H1 (cell line): ENCODE data around the gene SGO2. TPM values are rescaled to one million over a fixed set of nuclear protein-coding genes. Genes with fewer than 3 reads are reported as not detected.

ENCODE experiments used
- ASH2L ChIP-seq: fragments of 200-600, 300-600 bp; sonication (generic); IDR thresholded peaks from one replicate; pipeline ENCODE4 v1.7.1; 2017; ENCODE audit warnings: low read length
- BCL11A ChIP-seq, 2 experiments: IDR thresholded peaks; one replicate each; pipeline ENCODE4 v1.6.1; 2011; ENCODE audit warnings: low read depth in 2 of 2, low read length in 2 of 2, mild to moderate bottlenecking in 2 of 2
- BRCA1 ChIP-seq: IDR thresholded peaks from 2 replicates; pipeline ENCODE4 v1.6.1; 2012; ENCODE audit warnings: low read depth, low read length, improper control_type of control experiment
- CHD2 ChIP-seq: IDR thresholded peaks from 2 replicates; pipeline ENCODE4 v1.6.1; 2012; ENCODE audit warnings: low read length, improper control_type of control experiment
- CREB1 ChIP-seq: IDR thresholded peaks from 2 replicates; pipeline ENCODE4 v1.6.1; 2012; ENCODE audit warnings: inconsistent platforms
- GTF2F1 ChIP-seq: IDR thresholded peaks from 2 replicates; pipeline ENCODE4 v1.6.1; 2012; ENCODE audit warnings: low read depth, low read length, improper control_type of control experiment, borderline replicate concordance
- KDM1A ChIP-seq: fragments of 200-600, 300-600 bp; sonication (generic); IDR thresholded peaks from 2 replicates; pipeline ENCODE4 v1.7.1; 2016; ENCODE audit warnings: mild to moderate bottlenecking, low read length, borderline replicate concordance
- KDM5A ChIP-seq: fragments of 200-600 bp; IDR thresholded peaks from 2 replicates; pipeline ENCODE4 v1.7.1; 2012; ENCODE audit warnings: mild to moderate bottlenecking, low read length, inconsistent platforms, mixed read lengths
- NANOG ChIP-seq: IDR thresholded peaks from 2 replicates; pipeline ENCODE4 v1.6.1; 2011; ENCODE audit warnings: low read length, low read depth, mild to moderate bottlenecking, inconsistent platforms; ENCODE audit not compliant: insufficient read depth, poor library complexity, severe bottlenecking
- NRF1 ChIP-seq: IDR thresholded peaks from 2 replicates; pipeline ENCODE4 v1.6.1; 2011; ENCODE audit warnings: mild to moderate bottlenecking, low read depth, low read length, improper control_type of control experiment
- PHF8 ChIP-seq: fragments of 200-600 bp; sonication (generic); conservative IDR thresholded peaks from 2 replicates; pipeline ENCODE4 v1.7.1; 2012; ENCODE audit warnings: low read depth, mild to moderate bottlenecking, inconsistent platforms, low read length, moderate library complexity
- RAD21 ChIP-seq, 2 experiments: IDR thresholded peaks in 1 of 2; conservative IDR thresholded peaks in 1 of 2; 2 replicates each; pipeline ENCODE4 v1.6.1; 2011; ENCODE audit warnings: low read depth in 2 of 2, low read length in 2 of 2, improper control_type of control experiment in 1 of 2, inconsistent platforms in 1 of 2, mild to moderate bottlenecking in 1 of 2, moderate library complexity in 1 of 2
- RBBP5 ChIP-seq: IDR thresholded peaks from 2 replicates; pipeline ENCODE4 v1.7.1; 2012; ENCODE audit warnings: low read depth, mild to moderate bottlenecking, inconsistent platforms, low read length, moderate library complexity, borderline replicate concordance
- RXRA ChIP-seq: IDR thresholded peaks from 2 replicates; pipeline ENCODE4 v1.6.1; 2011; ENCODE audit warnings: low read depth, mild to moderate bottlenecking, low read length, moderate library complexity; ENCODE audit not compliant: insufficient read depth
- SP1 ChIP-seq: IDR thresholded peaks from 2 replicates; pipeline ENCODE4 v1.6.1; 2011; ENCODE audit warnings: low read depth, low read length
- TBP ChIP-seq: IDR thresholded peaks from 2 replicates; pipeline ENCODE4 v1.6.1; 2011; ENCODE audit warnings: low read depth, low read length, improper control_type of control experiment
- YY1 ChIP-seq: IDR thresholded peaks from 2 replicates; pipeline ENCODE4 v1.6.1; 2011; ENCODE audit warnings: low read depth, mild to moderate bottlenecking, low read length
- polyA plus RNA-seq, 7 experiments: library from polyadenylated mRNA; depleted of rRNA in 3 of 7; stranded (reverse) in 5 of 7; unstranded in 2 of 7; fragments of >200 nt in 5 of 7; fragments of 200-250 nt in 2 of 7; gene quantifications; 1 replicate in 5 of 7; 2 replicates in 1 of 7; 4 replicates in 1 of 7; pipeline versions ENCODE4 v1.2.1 to v1.2.3, GENCODE V29; 2011 to 2013; ENCODE audit warnings: missing spikeins in 2 of 7, mixed read lengths in 2 of 7
- total RNA-seq: library from RNA; stranded (reverse); fragmentation: NEBNext Ultra II Directional; extraction: Animal tissue kit (Norgen Biotek cat#: 25700); gene quantifications from 2 replicates; pipeline ENCODE4 v1.2.1, GENCODE V29; 2021
- TF ChIP-seq, protein P1 (sequence below): IDR thresholded peaks from 2 replicates; pipeline ENCODE4 v1.6.1; 2011; ENCODE audit warnings: low read depth, mild to moderate bottlenecking, low read length; ENCODE audit not compliant: insufficient read depth
- TF ChIP-seq, protein P2 (sequence below): IDR thresholded peaks from 2 replicates; pipeline ENCODE4 v1.6.1; 2011; ENCODE audit warnings: low read length, improper control_type of control experiment
- TF ChIP-seq, protein P3 (sequence below): IDR thresholded peaks from 2 replicates; pipeline ENCODE4 v1.6.1; 2012; ENCODE audit warnings: low read length, inconsistent platforms

SGO2 gene
- total and polyA plus RNA-seq, 2 of the 8 experiments (the other 6 are each of a cell fraction or from before 2014, with no cell fraction given), result 2.4 to 33.2 TPM

DNA sequence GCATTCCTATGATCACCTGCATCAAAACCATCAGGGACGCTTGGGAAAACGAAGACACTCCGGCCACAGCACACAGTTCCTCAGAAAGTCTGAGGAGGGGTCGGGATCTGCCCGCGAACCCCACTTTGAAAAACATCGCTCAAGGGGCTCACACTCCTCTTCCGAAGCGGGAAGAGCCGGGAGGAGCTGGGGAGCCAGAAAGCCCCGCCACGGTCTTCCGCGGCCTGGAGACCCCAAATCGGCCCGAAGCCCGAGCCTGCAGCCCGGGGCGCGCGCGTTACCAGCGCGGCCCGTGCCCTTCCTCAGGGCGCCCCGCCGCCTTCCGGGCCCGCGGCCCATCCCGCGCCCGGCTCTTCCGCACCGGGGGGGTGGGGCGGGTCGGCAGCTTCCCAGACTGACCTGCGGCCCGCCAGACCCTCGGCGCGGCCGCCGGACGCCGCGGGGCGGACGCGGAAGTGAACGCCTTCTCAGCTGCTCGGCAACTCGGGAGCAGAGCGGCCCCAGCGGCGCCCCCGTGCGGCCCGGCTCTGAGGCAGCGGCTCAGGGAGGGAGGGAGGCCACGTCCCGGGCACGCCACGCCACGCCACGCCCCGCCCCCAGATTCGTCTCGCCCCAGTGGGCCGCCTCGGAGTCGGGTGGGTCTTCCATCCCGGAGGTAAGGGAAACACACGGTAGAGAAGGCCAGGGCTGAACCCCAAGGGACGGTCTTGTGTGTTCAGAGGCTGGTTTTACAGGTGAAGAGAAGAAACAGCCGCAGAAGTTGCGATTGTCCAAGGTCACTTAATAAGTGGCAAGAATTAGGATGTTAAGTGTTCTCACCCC is 16.2 kb upstream of the SGO2 start, which contains the start of gene KCTD18 (continued):
- TF ChIP-seq BCL11A (IDR thresholded peaks at IDR 0.05; ENCODE audit: low read depth in 2 of 2, low read length in 2 of 2), result no peak
- TF ChIP-seq PHF8, result peak; percentile 60
- peak; percentile 70 for TF ChIP-seq ASH2L
- TF ChIP-seq KDM1A, result no peak
- peak; percentile 85 for TF ChIP-seq GTF2F1
- TF ChIP-seq, protein P1, sequence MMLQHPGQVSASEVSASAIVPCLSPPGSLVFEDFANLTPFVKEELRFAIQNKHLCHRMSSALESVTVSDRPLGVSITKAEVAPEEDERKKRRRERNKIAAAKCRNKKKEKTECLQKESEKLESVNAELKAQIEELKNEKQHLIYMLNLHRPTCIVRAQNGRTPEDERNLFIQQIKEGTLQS, result no peak
- TF ChIP-seq YY1, result no peak; the same call in 1 of the 2 replicates
- TF ChIP-seq SP1, result no peak
- TF ChIP-seq KDM5A, result no peak
- TF ChIP-seq BRCA1, result no peak
- TF ChIP-seq CHD2, result no peak
- TF ChIP-seq RXRA, result no peak
- peak; percentile 50 to 64; a peak in 3 of 4 replicates for TF ChIP-seq RAD21 (IDR thresholded peaks at IDR 0.05 in 1 of 2, conservative IDR thresholded peaks at IDR 0.05 in 1 of 2; ENCODE audit: low read depth in 2 of 2, low read length in 2 of 2)
- peak; percentile 53; the same call in 1 of the 2 replicates for TF ChIP-seq CREB1
- TF ChIP-seq, protein P2, sequence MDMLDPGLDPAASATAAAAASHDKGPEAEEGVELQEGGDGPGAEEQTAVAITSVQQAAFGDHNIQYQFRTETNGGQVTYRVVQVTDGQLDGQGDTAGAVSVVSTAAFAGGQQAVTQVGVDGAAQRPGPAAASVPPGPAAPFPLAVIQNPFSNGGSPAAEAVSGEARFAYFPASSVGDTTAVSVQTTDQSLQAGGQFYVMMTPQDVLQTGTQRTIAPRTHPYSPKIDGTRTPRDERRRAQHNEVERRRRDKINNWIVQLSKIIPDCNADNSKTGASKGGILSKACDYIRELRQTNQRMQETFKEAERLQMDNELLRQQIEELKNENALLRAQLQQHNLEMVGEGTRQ, result no peak
- no peak for TF ChIP-seq NANOG
- no peak for TF ChIP-seq RBBP5
- TF ChIP-seq TBP, result peak; percentile 59; the same call in 1 of the 2 replicates
- TF ChIP-seq, protein P3, sequence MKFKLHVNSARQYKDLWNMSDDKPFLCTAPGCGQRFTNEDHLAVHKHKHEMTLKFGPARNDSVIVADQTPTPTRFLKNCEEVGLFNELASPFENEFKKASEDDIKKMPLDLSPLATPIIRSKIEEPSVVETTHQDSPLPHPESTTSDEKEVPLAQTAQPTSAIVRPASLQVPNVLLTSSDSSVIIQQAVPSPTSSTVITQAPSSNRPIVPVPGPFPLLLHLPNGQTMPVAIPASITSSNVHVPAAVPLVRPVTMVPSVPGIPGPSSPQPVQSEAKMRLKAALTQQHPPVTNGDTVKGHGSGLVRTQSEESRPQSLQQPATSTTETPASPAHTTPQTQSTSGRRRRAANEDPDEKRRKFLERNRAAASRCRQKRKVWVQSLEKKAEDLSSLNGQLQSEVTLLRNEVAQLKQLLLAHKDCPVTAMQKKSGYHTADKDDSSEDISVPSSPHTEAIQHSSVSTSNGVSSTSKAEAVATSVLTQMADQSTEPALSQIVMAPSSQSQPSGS, result no peak
- TF ChIP-seq NRF1, result no peak
